HepG2 (cell line): ENCODE data around the gene TSSK2. TPM values are rescaled to one million over a fixed set of nuclear protein-coding genes. Genes with fewer than 3 reads are reported as not detected.

Experiments used
- ATAC-seq: fragments of 200-7000 bp; cut with Tn5 transposase; 3 replicates; pipeline ENCODE4 v1.9.1; 2020; ENCODE audit warnings: mild to moderate bottlenecking, moderate library complexity
- BruUV-seq: library from RNA; stranded (reverse); fragments of 400-500 nt; replicated peaks from 2 replicates; lab custom pipeline; 2021; lab: Mats Ljungman, UMichigan
- CTCF ChIA-PET: fragments of 300-600 bp; formaldehyde crosslinking; extraction: SDS; loops from one replicate; lab custom pipeline; 2021; ENCODE audit warnings: low total read pairs, inconsistent platforms, low intra/inter-chr PET ratio; lab: Yijun Ruan, JAX
- POLR2A ChIA-PET: fragments of 350-600 bp; sonication (Branson Sonifier 250); formaldehyde crosslinking; loops from one replicate; lab custom pipeline; 2020; ENCODE audit warnings: antibody characterized with exemption, inconsistent platforms; lab: Yijun Ruan, JAX
- DNase-seq: peaks from one replicate; pipeline ENCODE4 v3.0.0-alpha.2; 2015; ENCODE audit warnings: low spot score
- FAIRE-seq: peaks from 3 replicates; lab custom pipeline; 2011; peaks lifted over from hg19 to GRCh38; lab: Jason Lieb, UNC
- H2AFZ ChIP-seq: one replicate; pipeline ENCODE4 v1.6.1; 2011; ENCODE audit warnings: low read length, inconsistent platforms
- H3K27ac ChIP-seq: fragments of 300-600 bp; 3 replicates; pipeline ENCODE4 v1.8.0; 2011; ENCODE audit warnings: mixed run types, mild to moderate bottlenecking, mixed read lengths, low read length, inconsistent platforms; ENCODE audit not compliant: insufficient read depth; ENCODE audit errors: extremely low read length
- H3K27me3 ChIP-seq, 2 experiments: fragments of 200-600 bp in 1 of 2; 2 replicates in 1 of 2; 3 replicates in 1 of 2; pipeline versions ENCODE4 v1.6.0 to v1.8.0; 2011; ENCODE audit warnings: low read length in 2 of 2, mild to moderate bottlenecking in 2 of 2, moderate library complexity in 2 of 2, inconsistent platforms in 1 of 2; ENCODE audit not compliant: insufficient read depth in 2 of 2, control insufficient read depth in 1 of 2
- H3K36me3 ChIP-seq, 2 experiments: fragments of 200-600 bp in 1 of 2; replicated peaks in 1 of 2; 2 replicates in 1 of 2; 3 replicates in 1 of 2; pipeline versions ENCODE4 v1.5.1 to v1.8.0; 2011; ENCODE audit warnings: low read length in 2 of 2, inconsistent platforms in 1 of 2; ENCODE audit not compliant: insufficient read depth in 2 of 2, control insufficient read depth in 1 of 2
- H3K4me1 ChIP-seq: 2 replicates; pipeline ENCODE4 v1.5.1; 2012; ENCODE audit warnings: low read length, inconsistent platforms; ENCODE audit not compliant: insufficient read depth
- H3K4me2 ChIP-seq: 2 replicates; pipeline ENCODE4 v1.6.0; 2011; ENCODE audit warnings: low read depth, low read length, inconsistent platforms
- H3K4me3 ChIP-seq, 3 experiments: fragments of 200-600 bp in 1 of 3; sonication (generic), shearing (Covaris generic) in 1 of 3; replicated peaks in 1 of 3; 2 replicates each; pipeline ENCODE4 v1.5.1; 2011 to 2016; ENCODE audit warnings: low read length in 3 of 3, inconsistent platforms in 2 of 3, low read depth in 2 of 3, mild to moderate bottlenecking in 2 of 3, control low read depth in 1 of 3, mixed read lengths in 1 of 3; ENCODE audit not compliant: insufficient read depth in 1 of 3
- H3K79me2 ChIP-seq: one replicate; pipeline ENCODE4 v1.6.1; 2011; ENCODE audit warnings: low read length, inconsistent platforms; ENCODE audit not compliant: insufficient read depth
- H3K9ac ChIP-seq: 2 replicates; pipeline ENCODE4 v1.6.0; 2011; ENCODE audit warnings: mild to moderate bottlenecking, low read depth, low read length, inconsistent platforms; ENCODE audit not compliant: insufficient read depth
- H3K9me3 ChIP-seq: 2 replicates; pipeline ENCODE4 v1.5.1; 2012; ENCODE audit warnings: mild to moderate bottlenecking, low read length
- H4K20me1 ChIP-seq: 2 replicates; pipeline ENCODE4 v1.6.0; 2011; ENCODE audit warnings: inconsistent platforms, mild to moderate bottlenecking, low read length, moderate library complexity; ENCODE audit not compliant: insufficient read depth
- FOSL1 ChIP-seq: sonication (generic); formaldehyde crosslinking; IDR thresholded peaks from 2 replicates; pipeline ENCODE4 v1.9.0; 2021; ENCODE audit warnings: missing genetic modification reagents, borderline replicate concordance
- HDAC1 ChIP-seq: sonication (generic); formaldehyde crosslinking; IDR thresholded peaks from 2 replicates; pipeline ENCODE4 v1.5.1; 2020; ENCODE audit warnings: mild to moderate bottlenecking, missing genetic modification reagents
- KAT7 ChIP-seq: IDR thresholded peaks from 2 replicates; pipeline ENCODE4 v1.6.1; 2018; ENCODE audit warnings: borderline replicate concordance, missing compliant biosample characterization
- LRRFIP1 ChIP-seq: sonication (generic); formaldehyde crosslinking; conservative IDR thresholded peaks from 2 replicates; pipeline ENCODE4 v1.4.0; 2020; ENCODE audit warnings: missing genetic modification reagents
- PATZ1 ChIP-seq: sonication (generic); formaldehyde crosslinking; IDR thresholded peaks from 2 replicates; pipeline ENCODE4 v1.4.0; 2020; ENCODE audit warnings: missing genetic modification reagents
- PHB2 ChIP-seq: fragments of 450-650 bp; IDR thresholded peaks from 2 replicates; pipeline ENCODE4 v1.6.1; 2018; ENCODE audit not compliant: partially characterized antibody
- PREB ChIP-seq: sonication (generic); formaldehyde crosslinking; IDR thresholded peaks from 2 replicates; pipeline ENCODE4 v1.4.0; 2020; ENCODE audit warnings: missing genetic modification reagents
- SMARCE1 ChIP-seq: fragments of 450-650 bp; IDR thresholded peaks from 2 replicates; pipeline ENCODE4 v1.6.1; 2017; ENCODE audit warnings: borderline replicate concordance
- TEAD3 ChIP-seq: optimal IDR thresholded peaks from 2 replicates; pipeline ENCODE3; 2016; ENCODE audit warnings: borderline replicate concordance
- ZNF343 ChIP-seq: sonication (generic); formaldehyde crosslinking; IDR thresholded peaks from 2 replicates; pipeline ENCODE4 v1.4.0; 2020; ENCODE audit warnings: mild to moderate bottlenecking, missing genetic modification reagents
- ZNF44 ChIP-seq: sonication (generic); formaldehyde crosslinking; IDR thresholded peaks from 2 replicates; pipeline ENCODE4 v1.5.1; 2020; ENCODE audit warnings: mild to moderate bottlenecking, missing genetic modification reagents
- ZNF605 ChIP-seq: sonication (generic); formaldehyde crosslinking; IDR thresholded peaks from 2 replicates; pipeline ENCODE4 v1.8.0; 2022; ENCODE audit warnings: mild to moderate bottlenecking, missing genetic modification reagents
- ZNF704 ChIP-seq: sonication (generic); formaldehyde crosslinking; IDR thresholded peaks from 2 replicates; pipeline ENCODE4 v1.8.1; 2023; ENCODE audit warnings: mild to moderate bottlenecking, inconsistent platforms, moderate library complexity, missing genetic modification reagents, borderline replicate concordance
- WGBS: methylation state at CpG from one replicate; pipeline ENCODE4 v1.1.6; 2017; ENCODE audit warnings: low lambda C conversion rate; 5-methylcytosine and 5-hydroxymethylcytosine counted together
- in situ Hi-C: cut with HindIII; loops from 2 replicates; pipeline ENCODE4 v1.10.0; 2017; ENCODE audit warnings: low pct_unique_long_range_greater_than_20kb; ENCODE audit not compliant: extremely low pct_ligation_motif_present
- intact Hi-C: fragments of 100-400 bp; cut with micrococcal nuclease; formaldehyde crosslinking; loops from one replicate; pipeline ENCODE4 v1.10.0; 2022; ENCODE audit not compliant: unreplicated experiment
- polyA plus RNA-seq, 8 experiments: library from polyadenylated mRNA; depleted of rRNA in 3 of 8; stranded (reverse) in 7 of 8; unstranded in 1 of 8; fragments of >200 nt; fragmentation: Illumina TruSeq in 4 of 8; extraction: Trizol in 4 of 8; gene quantifications; 2 replicates each; pipeline versions ENCODE4 v1.2.1 to v1.2.3, GENCODE V29; 2011 to 2016; ENCODE audit warnings: low read depth in 4 of 8, missing spikeins in 1 of 8, mixed read lengths in 1 of 8; ENCODE audit not compliant: insufficient read depth in 1 of 8
- total RNA-seq, 5 experiments: library from RNA; depleted of rRNA; stranded (reverse); fragments of >200 nt; fragmentation: Illumina TruSeq; extraction: Trizol; gene quantifications; 2 replicates each; pipeline ENCODE4 v1.2.3, GENCODE V29; 2016; ENCODE audit warnings: low read depth in 1 of 5
- TF ChIP-seq, protein P1 (sequence below): sonication (generic); formaldehyde crosslinking; IDR thresholded peaks from 2 replicates; pipeline ENCODE4 v1.4.0; 2020; ENCODE audit warnings: missing genetic modification reagents
- TF ChIP-seq, protein P2 (sequence below): sonication (generic); formaldehyde crosslinking; IDR thresholded peaks from 2 replicates; pipeline ENCODE4 v1.8.0; 2023; ENCODE audit warnings: mild to moderate bottlenecking, missing genetic modification reagents

Gene TSSK2
- total and polyA plus RNA-seq, 2 of the 13 experiments (the other 11 are each of a cell fraction or from before 2014, with no cell fraction given), result not detected

GRCh38 chr22:19137384-19138216 lies 6.5 kb downstream of the TSSK2 start:
- 100% methylated on average over 6 of the region's 11 CpGs for WGBS
- BruUV-seq, result no TSS peak
- CTCF ChIA-PET, result no interaction called here
- Histone ChIP-seq H4K20me1 (no peaks in the 10 kb centered on the region), H3K27ac (no peak overlapping the region), H3K4me1 (no peaks in the 10 kb centered on the region), H3K4me2 (no peak overlapping the region), H3K27me3 (no peaks in the 10 kb centered on the region), H3K79me2 (no peaks in the 10 kb centered on the region), H3K9ac (no peak overlapping the region), H2AFZ (no peak overlapping the region), H3K9me3 (no peaks in the 10 kb centered on the region), H3K36me3 (peaks cover 24 to 78% of the 10 kb centered on the region in 2 experiments; a peak in 4 of 5 replicates), H3K4me3 (no peak overlapping the region)
- in situ Hi-C loops (no loop called here), intact Hi-C loops (no loop called here)
- ATAC-seq, result no peak
- POLR2A ChIA-PET, result no interaction called here
- FAIRE-seq, result no peak
- DNase-seq, result no peak
- TF ChIP-seq KAT7, result no peak
- TF ChIP-seq PREB, result no peak
- no peak for TF ChIP-seq ZNF704
- no peak for TF ChIP-seq ZNF44
- TF ChIP-seq HDAC1 (CRISPR knock-in tag), result no peak
- no peak for TF ChIP-seq SMARCE1
- no peak for TF ChIP-seq PATZ1 (CRISPR knock-in tag)
- no peak for TF ChIP-seq ZNF343 (CRISPR knock-in tag)
- TF ChIP-seq, protein P1, sequence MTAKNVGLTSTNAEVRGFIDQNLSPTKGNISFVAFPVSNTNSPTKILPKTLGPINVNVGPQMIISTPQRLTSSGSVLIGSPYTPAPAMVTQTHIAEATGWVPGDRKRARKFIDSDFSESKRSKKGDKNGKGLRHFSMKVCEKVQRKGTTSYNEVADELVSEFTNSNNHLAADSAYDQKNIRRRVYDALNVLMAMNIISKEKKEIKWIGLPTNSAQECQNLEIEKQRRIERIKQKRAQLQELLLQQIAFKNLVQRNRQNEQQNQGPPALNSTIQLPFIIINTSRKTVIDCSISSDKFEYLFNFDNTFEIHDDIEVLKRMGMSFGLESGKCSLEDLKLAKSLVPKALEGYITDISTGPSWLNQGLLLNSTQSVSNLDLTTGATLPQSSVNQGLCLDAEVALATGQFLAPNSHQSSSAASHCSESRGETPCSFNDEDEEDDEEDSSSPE (CRISPR knock-in tag), result no peak
- TF ChIP-seq ZNF605 (CRISPR knock-in tag), result no peak
- no peak for TF ChIP-seq TEAD3 (CRISPR knock-in tag)
- TF ChIP-seq, protein P2, sequence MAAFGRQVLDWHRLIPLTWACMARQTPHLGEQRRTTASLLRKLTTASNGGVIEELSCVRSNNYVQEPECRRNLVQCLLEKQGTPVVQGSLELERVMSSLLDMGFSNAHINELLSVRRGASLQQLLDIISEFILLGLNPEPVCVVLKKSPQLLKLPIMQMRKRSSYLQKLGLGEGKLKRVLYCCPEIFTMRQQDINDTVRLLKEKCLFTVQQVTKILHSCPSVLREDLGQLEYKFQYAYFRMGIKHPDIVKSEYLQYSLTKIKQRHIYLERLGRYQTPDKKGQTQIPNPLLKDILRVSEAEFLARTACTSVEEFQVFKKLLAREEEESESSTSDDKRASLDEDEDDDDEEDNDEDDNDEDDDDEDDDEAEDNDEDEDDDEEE (CRISPR knock-in tag), result no peak
- TF ChIP-seq PHB2, result no peak
- no peak for TF ChIP-seq LRRFIP1 (CRISPR knock-in tag)
- TF ChIP-seq FOSL1, result no peak
